ENCODE measurements around the gene SH3D19.
"Not testable (repeated sequence)": the region's sequence is repeated elsewhere in the genome, so short reads cannot be mapped to it uniquely, and the experiment has no call there.

The SH3D19 gene

GRCh38 chr4:151144329-151145072 lies 180.9 kb downstream of the SH3D19 start:
- DNase-seq, result no peak

GRCh38 chr4:151143811-151144210 lies 181.6 kb downstream of the SH3D19 start:
- no peak for DNase-seq

GRCh38 chr4:151143162-151143561 lies 182.2 kb downstream of the SH3D19 start:
- DNase-seq, result no peak

GRCh38 chr4:151142758-151143157 lies 182.6 kb downstream of the SH3D19 start:
- no peak for DNase-seq

- DNase-seq, result no peak
Observed at GRCh38 chr4:151139814-151140213, 185.6 kb downstream of the SH3D19 start.

- DNase-seq, result not testable (repeated sequence)
Observed at GRCh38 chr4:151136048-151136447, 189.4 kb downstream of the SH3D19 start.

- no peak for DNase-seq
Observed at GRCh38 chr4:151133311-151133710, 192.1 kb downstream of the SH3D19 start.

- DNase-seq, result no peak
Observed at GRCh38 chr4:151129796-151130195, 195.6 kb downstream of the SH3D19 start.

GRCh38 chr4:151117371-151117962 lies 207.9 kb downstream of the SH3D19 start:
- no peak for DNase-seq

- no peak for DNase-seq
Observed at GRCh38 chr4:151114986-151115385, 210.4 kb downstream of the SH3D19 start.

- DNase-seq, result no peak
Observed at GRCh38 chr4:151114338-151114737, 211.1 kb downstream of the SH3D19 start.

GRCh38 chr4:151110236-151110635 lies 215.2 kb downstream of the SH3D19 start:
- DNase-seq, result no peak

- DNase-seq, result no peak
Observed at GRCh38 chr4:151107063-151107462, 218.3 kb downstream of the SH3D19 start.

- no peak for DNase-seq
Observed at GRCh38 chr4:151105454-151106032, 219.9 kb downstream of the SH3D19 start.

GRCh38 chr4:151104621-151105020 lies 220.8 kb downstream of the SH3D19 start:
- DNase-seq, result no peak

- DNase-seq, result no peak
Observed at GRCh38 chr4:151103758-151104157, 221.6 kb downstream of the SH3D19 start.

GRCh38 chr4:151100531-151100930 lies 224.9 kb downstream of the SH3D19 start:
- DNase-seq, result no peak

GRCh38 chr4:151099976-151100417 lies 225.4 kb downstream of the SH3D19 start:
- no peak for DNase-seq

GRCh38 chr4:151099229-151099975 lies 226.0 kb downstream of the SH3D19 start, which contains the start of gene RPS3A:
Gene RPS3A (plus strand): TSS chr4:151099628. CDS start chr4:151099653, 25 bp downstream.
- peak; percentile 84 for DNase-seq

- no peak for DNase-seq
Observed at GRCh38 chr4:151098979-151099228, 226.5 kb downstream of the SH3D19 start.

GRCh38 chr4:151097759-151098158 lies 227.6 kb downstream of the SH3D19 start:
- no peak for DNase-seq

GRCh38 chr4:151095142-151095541 lies 230.3 kb downstream of the SH3D19 start:
- DNase-seq, result no peak

- no peak for DNase-seq
Observed at GRCh38 chr4:151094290-151094751, 231.1 kb downstream of the SH3D19 start.

GRCh38 chr4:151093203-151093602 lies 232.2 kb downstream of the SH3D19 start:
- no peak for DNase-seq

All from DMS79 (cell line).